ENCODE data around the gene KCNS1. TPM values are rescaled to one million over a fixed set of nuclear protein-coding genes. Genes with fewer than 3 reads are reported as not detected.

The KCNS1 gene
- total RNA-seq, 1 experiment from 2014 or later: 0.98 TPM

DNA sequence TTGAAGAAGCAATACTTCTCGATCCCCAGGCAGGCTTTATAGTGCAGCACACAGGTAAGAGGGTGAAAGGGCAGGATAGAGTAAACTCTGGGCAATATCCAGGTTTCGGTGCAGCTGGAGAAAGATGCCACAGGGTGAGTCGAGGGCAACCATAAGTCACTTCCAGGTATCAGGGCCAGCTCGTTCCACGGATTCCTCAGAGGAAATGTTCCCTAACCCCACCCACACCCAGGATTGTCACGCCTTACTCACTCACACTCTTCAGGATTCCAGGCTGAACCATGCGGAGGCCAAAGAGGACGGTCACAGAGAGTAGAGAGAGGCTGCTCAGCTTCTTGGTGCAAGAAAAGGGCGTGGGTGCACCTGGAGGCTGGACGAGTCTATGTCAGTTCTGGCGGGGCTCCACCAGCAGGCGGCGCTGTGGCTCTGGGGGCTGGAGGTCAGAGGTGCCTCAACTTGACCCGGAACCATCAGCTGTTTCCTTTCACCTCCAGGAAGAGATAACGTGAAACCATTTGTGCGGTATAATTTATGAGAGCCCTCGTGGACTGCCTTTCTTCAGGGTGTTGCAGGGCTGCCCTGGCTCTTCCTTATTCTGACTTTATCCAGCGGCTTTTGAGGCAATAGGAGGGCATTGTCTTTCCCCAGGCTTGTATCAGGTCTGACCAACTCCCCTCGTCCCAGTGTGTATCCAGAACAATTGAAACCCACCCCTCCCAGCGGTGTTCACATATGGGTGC, 37.8 kb upstream of the KCNS1 start:
- H2BK5ac ChIP-seq (ENCODE audit: insufficient read length, low read length): no peak overlapping the region
- H4K20me1 ChIP-seq (ENCODE audit: control insufficient read depth, insufficient read depth, insufficient read length): no peaks in the 10 kb centered on the region
- no peak overlapping the region for H3K4me2 ChIP-seq (ENCODE audit: insufficient read depth, insufficient read length, low read length)
- TF ChIP-seq, protein P1, sequence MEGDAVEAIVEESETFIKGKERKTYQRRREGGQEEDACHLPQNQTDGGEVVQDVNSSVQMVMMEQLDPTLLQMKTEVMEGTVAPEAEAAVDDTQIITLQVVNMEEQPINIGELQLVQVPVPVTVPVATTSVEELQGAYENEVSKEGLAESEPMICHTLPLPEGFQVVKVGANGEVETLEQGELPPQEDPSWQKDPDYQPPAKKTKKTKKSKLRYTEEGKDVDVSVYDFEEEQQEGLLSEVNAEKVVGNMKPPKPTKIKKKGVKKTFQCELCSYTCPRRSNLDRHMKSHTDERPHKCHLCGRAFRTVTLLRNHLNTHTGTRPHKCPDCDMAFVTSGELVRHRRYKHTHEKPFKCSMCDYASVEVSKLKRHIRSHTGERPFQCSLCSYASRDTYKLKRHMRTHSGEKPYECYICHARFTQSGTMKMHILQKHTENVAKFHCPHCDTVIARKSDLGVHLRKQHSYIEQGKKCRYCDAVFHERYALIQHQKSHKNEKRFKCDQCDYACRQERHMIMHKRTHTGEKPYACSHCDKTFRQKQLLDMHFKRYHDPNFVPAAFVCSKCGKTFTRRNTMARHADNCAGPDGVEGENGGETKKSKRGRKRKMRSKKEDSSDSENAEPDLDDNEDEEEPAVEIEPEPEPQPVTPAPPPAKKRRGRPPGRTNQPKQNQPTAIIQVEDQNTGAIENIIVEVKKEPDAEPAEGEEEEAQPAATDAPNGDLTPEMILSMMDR (conservative IDR thresholded peaks at IDR 0.05): peak; percentile 97
- no peak overlapping the region for H3T11ph ChIP-seq (ENCODE audit: low read length)
- no peaks in the 10 kb centered on the region for H3K79me2 ChIP-seq (ENCODE audit: insufficient read depth, low read length)
- peak overlapping the region; percentile 75 for H2AFZ ChIP-seq (ENCODE audit: low read length)
- H3K9me3 ChIP-seq (ENCODE audit: control insufficient read depth, low read depth, low read length): no peaks in the 10 kb centered on the region
- no CpG with 5 or more reads among the region's 20 CpGs for WGBS (ENCODE audit: extremely low coverage, insufficient read length, low lambda C conversion rate)
- H3K4me1 ChIP-seq (ENCODE audit: insufficient read depth, low read length): no peaks in the 10 kb centered on the region
- H2BK12ac ChIP-seq (ENCODE audit: insufficient read length, low read depth, low read length): no peak overlapping the region
- H3K23me2 ChIP-seq (ENCODE audit: insufficient read length, low read depth, low read length, poor library complexity, severe bottlenecking): no peaks in the 10 kb centered on the region
- H3K27ac ChIP-seq (ENCODE audit: insufficient read length, low read depth, low read length): no peak overlapping the region
- no peak overlapping the region for H3K9ac ChIP-seq (ENCODE audit: extremely low read depth, insufficient read length, low read length)
- H3K79me1 ChIP-seq (ENCODE audit: insufficient read depth, low read depth, low read length, poor library complexity, severe bottlenecking): no peaks in the 10 kb centered on the region
- Mint-ChIP-seq H3K36me3 (ENCODE audit: insufficient read depth in 1 of 3, low read depth in 3 of 3) (no peaks in the 10 kb centered on the region), H3K9me3 (no peaks in the 10 kb centered on the region), H3K27me3 (ENCODE audit: low read depth) (peaks cover 17% of the 10 kb centered on the region), H3K4me1 (no peaks in the 10 kb centered on the region), H3K4me3 (no peak overlapping the region), H3K27ac (no peak overlapping the region)
- H4K5ac ChIP-seq (ENCODE audit: insufficient read length, low read depth, low read length): no peak overlapping the region
- H2AK5ac ChIP-seq (ENCODE audit: insufficient read length, low read length): no peak overlapping the region
- H4K8ac ChIP-seq (replicated peaks; ENCODE audit: insufficient read length, low read depth, low read length): no peak overlapping the region
- H2BK120ac ChIP-seq (ENCODE audit: low read depth, low read length, poor library complexity, severe bottlenecking): no peak overlapping the region
- H3K18ac ChIP-seq (ENCODE audit: insufficient read length, low read depth, low read length): no peak overlapping the region
- no peak overlapping the region for H3K14ac ChIP-seq (ENCODE audit: insufficient read depth, low read length)
- H4K91ac ChIP-seq (ENCODE audit: insufficient read length, low read depth, low read length): no peak overlapping the region
- H3K4ac ChIP-seq (ENCODE audit: low read depth, low read length): no peak overlapping the region
- H3K27me3 ChIP-seq (ENCODE audit: insufficient read depth, low read length): no peaks in the 10 kb centered on the region
- DNase-seq: peak; percentile 84
- H2BK20ac ChIP-seq (ENCODE audit: low read depth, low read length, poor library complexity, severe bottlenecking): no peak overlapping the region
- H3K23ac ChIP-seq (ENCODE audit: insufficient read length, low read depth, low read length): no peak overlapping the region
- H2BK15ac ChIP-seq (ENCODE audit: low read depth, low read length): no peak overlapping the region
- H3K56ac ChIP-seq (ENCODE audit: insufficient read length, low read depth, low read length): no peak overlapping the region
